HG02973 (cell line): ENCODE data around the gene METRN.

Source experiments
- ATAC-seq: cut with Tn5 transposase; IDR thresholded peaks from one replicate; pipeline ENCODE4 v1.9.1; 2021; ENCODE audit warnings: moderate library complexity; ENCODE audit not compliant: unreplicated experiment

METRN gene

DNA sequence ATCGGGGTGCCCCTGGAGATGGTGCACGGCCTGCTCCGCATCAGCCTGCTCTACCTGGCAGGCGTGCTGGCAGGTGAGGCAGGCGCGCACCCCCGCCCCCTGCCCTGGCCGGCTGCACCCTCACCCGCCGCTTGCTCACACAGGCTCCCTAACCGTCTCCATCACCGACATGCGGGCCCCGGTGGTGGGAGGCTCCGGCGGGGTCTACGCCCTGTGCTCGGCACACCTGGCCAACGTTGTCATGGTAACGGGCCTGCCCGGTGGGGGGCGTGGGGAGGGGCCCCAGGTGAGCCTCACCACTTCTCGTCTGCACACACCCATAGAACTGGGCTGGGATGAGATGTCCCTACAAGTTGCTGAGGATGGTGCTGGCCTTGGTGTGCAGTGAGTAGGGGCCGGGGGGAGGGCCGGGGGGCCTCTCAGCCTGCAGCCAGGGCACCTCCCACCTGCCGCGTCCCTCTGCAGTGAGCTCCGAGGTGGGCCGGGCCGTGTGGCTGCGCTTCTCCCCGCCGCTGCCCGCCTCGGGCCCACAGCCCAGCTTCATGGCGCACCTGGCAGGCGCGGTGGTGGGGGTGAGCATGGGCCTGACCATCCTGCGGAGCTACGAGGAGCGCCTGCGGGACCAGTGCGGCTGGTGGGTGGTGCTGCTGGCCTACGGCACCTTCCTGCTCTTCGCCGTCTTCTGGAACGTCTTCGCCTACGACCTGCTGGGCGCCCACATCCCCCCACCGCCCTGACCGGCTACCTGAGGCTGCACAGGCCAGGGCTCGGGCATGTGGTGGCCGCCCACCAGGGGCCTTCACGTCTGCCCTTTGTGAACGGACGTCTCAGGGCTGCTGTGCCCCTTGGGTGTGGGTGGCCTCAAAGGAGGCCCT is 37.4 kb upstream of the METRN start:
- no peak for ATAC-seq

DNA sequence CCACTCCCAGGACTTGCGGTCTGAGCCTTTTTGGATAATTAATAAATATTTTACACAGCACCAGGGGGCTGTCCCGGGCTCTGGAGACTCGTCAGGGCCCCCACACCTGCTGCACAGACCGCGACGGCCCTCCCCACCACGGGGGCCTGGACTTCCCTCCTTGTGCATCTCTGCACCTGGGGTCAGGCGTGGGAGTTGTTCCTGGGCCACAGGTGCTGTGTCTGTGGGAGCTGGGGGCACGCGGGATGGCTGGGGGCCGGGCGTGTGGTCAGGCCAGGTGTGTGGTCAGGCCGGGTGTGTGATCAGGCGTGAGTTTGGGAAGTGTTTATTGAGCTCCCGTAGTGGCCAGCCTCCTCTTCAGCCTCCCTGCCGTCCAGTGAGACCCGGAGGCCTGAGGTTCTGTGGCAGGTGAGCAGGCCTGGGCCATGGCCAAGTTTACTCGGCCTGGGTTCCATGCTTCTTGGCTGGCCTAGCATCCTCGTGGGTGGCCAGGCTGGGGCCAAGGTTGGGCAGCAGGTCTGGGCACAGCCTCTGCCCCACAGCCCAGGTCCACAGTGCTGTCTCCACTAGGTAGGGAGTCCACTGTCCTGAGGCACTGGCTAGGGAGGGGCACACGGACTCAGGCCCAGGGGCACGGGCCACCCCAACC is 36.6 kb upstream of the METRN start:
- ATAC-seq = no peak

DNA sequence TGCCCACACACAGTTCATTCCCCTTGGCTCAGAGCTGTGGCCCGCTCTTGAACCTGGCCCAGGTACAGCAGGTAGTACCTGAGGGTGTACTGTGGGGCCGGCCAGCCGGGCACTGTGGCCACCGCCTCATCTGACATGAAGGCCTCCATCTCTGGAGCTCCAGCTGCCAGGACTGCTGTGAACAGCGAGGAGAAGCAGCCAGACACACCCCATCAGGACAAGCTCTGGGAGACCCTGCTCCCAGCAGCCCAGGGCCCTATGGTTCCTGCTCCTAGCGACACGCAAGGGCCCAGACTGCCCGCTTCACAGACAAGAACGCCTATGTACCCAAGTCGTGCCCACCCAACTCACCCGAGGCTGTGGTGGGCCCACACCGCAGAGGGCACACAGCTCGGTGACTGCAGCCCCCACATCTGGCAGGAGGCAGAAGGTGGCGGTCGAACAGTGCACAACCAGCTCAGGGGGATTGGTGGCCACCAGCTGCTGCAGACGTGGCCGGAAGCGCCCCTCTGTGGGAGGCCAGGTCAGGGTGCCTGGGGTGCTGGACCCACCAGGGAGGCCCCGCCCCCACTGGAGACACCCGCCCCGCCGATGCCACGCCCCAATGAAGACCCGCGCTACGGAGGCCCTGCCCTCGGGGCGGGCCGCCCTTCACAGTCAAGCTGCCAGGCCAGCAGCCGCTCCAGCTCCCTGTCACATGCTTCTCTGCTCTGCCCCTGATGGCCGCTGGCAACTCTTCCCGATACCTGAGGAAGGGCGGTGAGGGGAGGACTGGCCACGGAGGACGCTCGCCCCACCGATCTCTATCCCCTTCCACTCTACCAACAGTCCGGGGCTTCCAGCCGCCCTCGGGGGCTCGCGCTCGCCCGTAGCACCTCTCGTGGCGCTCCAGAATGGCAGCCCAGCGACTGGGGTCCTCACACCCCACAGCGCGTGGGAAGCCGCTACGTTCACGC is 35.8 kb upstream of the METRN start:
- ATAC-seq = no peak

DNA sequence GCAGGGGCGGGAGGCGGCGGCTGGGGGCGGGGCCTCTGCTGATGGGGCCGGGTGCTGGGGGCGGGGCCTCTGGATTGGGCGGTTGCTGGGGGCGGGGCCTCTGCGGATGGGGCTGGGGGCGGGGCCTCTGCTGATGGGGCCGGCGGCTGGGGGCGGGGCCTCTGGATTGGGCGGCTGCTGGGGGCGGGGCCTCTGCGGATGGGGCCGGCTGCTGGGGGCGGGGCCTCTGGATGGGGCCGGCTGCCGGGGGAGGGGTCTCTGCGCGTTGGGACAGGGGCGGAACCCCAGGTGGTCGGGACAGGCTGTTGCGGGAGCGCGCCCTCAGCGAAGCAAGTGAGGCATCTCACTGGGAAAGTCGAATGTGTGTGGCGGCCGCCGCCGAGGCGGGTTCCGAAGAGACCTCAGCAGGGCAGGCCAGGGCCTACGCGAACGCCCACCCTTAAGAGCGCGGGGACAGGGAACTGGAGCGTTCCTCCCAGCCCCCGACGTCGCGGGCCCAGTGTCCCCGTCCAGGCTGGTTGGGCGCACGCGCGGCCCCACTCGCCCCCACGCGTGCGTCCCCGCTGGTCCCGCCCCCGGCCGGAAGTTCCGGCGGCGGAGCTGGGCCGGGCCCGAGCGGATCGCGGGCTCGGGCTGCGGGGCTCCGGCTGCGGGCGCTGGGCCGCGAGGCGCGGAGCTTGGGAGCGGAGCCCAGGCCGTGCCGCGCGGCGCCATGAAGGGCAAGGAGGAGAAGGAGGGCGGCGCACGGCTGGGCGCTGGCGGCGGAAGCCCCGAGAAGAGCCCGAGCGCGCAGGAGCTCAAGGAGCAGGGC is 34.9 kb upstream of the METRN start, which contains the start of gene STUB1:
STUB1 (plus strand) TSS at position 597 of the 811 bp plus-strand sequence; CDS start at position 713, 116 bp downstream.
- no peak for ATAC-seq

DNA sequence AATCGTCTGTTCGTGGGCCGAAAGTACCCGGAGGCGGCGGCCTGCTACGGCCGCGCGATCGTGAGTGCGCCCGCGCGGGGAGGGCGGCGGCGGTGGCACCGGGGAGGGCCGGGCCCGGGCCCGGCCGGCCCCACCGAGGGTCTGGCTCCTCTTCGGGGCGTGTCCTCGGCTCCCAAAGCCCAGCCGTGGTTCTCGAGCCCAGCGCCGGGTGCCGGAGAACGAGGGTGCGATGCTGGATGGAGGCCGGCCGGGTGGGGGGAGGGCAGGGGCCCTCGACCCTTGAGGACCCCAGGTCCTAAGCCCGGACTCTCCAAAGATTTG is 34.3 kb upstream of the METRN start:
- no peak for ATAC-seq

DNA sequence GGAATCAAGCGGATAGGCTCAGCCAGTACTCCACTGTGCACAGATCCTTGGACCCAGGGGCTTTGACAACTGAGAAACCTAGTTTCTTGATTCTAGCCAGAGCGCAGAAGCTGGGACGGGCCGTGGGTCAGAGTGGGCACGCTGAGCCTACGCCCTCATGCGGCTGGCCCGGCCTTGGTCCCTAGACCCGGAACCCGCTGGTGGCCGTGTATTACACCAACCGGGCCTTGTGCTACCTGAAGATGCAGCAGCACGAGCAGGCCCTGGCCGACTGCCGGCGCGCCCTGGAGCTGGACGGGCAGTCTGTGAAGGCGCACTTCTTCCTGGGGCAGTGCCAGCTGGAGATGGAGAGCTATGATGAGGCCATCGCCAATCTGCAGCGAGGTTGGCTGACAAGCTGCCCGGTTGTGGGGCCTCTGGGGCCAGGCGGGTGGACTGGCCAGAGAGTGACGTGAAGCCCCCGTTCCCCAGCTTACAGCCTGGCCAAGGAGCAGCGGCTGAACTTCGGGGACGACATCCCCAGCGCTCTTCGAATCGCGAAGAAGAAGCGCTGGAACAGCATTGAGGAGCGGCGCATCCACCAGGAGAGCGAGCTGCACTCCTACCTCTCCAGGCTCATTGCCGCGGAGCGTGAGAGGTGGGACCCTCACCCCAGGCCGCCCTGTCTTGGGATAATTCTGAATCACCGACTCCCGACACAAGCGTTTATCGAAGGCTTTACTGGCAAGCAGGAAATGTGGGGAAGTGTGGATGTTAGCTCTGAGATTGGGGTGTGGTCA is 33.8 kb upstream of the METRN start:
- ATAC-seq = no peak

DNA sequence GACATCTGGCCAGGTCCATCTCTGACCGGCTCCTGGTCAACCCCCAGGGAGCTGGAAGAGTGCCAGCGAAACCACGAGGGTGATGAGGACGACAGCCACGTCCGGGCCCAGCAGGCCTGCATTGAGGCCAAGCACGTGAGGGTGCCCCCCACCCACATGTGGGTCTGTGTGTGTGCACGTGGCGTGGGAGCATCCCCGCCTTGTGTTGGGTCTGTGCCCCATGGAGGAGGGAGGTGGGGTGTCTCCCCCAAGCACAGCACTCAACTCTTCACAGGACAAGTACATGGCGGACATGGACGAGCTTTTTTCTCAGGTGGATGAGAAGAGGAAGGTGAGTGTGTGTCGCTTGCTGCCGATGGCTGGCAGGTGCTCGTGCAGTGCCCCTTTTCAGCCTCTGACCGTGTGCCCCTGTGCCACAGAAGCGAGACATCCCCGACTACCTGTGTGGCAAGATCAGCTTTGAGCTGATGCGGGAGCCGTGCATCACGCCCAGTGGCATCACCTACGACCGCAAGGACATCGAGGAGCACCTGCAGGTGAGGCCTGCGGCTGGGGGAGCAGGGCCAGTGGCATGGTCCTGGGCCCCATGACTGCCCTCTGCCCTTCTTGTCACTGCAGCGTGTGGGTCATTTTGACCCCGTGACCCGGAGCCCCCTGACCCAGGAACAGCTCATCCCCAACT is 33.0 kb upstream of the METRN start:
- ATAC-seq = no peak

DNA sequence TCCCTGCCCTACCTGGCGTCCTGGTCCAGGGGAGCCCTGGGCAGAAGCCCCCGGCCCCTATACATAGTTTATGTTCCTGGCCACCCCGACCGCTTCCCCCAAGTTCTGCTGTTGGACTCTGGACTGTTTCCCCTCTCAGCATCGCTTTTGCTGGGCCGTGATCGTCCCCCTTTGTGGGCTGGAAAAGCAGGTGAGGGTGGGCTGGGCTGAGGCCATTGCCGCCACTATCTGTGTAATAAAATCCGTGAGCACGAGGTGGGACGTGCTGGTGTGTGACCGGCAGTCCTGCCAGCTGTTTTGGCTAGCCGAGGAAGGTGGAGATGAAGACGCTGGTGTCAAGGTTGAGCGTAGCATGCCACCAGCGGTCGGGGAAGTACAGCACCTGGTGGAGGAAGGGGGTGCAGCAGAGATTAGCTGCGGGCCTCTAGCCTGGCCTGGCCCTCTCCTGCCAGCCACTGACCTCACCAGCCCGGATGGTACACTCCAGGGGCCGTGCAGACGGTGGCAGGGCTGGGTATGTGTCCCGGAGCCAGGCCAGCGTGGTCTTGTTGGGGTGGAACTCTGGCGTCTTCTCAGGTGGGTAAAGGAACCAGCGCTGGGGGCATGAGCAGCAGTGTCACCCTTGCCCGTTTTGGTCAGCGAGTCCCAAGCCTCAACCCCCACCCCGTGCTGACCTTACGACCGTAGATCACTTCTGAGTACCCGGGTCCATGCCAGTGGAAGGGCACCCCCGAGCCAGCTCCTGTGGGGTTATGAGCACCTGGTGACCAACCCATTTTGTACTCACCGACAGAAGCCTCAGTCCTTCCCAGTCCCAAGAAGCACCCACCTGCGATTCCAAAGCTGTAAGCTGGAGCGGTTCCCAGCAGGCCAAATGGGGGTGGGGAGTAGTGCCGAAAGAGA is 32.2 kb upstream of the METRN start:
- no peak for ATAC-seq

DNA sequence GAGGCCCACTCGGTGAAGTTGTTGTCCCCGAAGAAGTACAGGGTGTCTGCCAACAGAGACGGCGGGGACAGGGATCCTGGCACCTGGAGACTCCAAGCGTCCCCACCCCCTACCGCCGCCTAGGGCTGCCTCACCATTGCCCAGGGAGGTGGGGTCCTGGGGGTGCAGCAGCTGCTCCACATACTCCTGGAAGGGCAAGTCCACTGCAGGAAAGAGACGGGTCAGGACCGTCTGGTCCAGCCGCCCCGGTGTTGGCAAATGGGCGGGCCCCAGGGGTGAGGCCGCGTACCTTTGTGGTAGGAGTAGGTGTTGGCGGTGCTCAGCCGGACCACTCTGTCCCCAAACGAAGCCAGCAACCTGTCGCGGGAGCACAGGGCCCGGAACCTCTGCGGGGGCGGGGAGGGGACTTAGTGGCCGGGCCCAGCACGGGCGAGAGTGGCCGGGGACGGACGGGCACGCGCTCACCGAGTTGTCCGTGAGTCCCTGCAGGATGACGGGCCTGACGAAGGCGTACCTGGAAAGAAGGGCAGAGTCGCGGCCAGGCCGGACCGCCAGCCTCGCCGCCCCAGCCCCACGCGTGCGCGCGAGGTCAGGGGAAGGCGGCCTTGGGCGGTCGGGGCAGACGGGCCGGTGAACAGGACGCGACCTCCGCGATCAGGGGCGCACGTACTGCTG is 31.4 kb upstream of the METRN start:
- no peak for ATAC-seq

DNA sequence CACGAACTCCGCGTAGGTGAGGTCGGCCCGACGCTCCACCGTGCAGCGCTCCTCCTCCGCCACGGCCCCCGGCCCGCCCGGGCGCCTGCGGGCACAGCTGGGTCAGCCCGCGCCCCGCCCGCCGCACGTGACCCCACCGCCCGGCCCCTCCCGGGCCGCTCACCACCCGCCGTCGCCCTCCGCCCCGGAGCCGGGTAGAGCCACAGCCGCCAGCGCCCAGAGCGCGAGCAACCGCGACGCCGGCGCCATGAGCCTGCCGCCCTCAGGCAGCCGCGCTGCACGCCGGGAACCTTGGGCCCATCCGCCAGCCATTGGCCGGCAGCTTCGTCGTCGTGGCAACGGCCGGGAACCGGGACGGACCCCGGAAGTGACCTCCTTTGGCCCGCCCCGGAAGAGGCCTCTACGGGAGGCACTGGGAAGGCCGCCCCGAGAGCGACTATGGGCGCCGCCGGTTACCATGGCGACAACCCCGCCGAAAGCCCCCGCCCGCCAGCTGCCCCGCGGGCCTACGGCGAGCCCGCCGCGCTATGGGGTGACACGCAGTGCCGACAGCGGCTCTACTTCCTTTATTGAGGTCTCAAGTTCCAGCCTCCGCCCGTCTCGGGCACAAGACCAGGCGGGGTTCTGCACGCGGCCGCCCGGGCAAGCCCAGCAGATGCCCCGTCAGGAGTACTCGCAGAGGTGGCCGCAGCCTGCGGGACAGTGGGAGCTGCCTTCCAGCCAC is 30.7 kb upstream of the METRN start, which contains the start of gene JMJD8:
JMJD8 (minus strand) TSS at position 264 of the 724 bp plus-strand sequence; CDS start at position 249, 15 bp downstream.
- peak; percentile 56 for ATAC-seq

DNA sequence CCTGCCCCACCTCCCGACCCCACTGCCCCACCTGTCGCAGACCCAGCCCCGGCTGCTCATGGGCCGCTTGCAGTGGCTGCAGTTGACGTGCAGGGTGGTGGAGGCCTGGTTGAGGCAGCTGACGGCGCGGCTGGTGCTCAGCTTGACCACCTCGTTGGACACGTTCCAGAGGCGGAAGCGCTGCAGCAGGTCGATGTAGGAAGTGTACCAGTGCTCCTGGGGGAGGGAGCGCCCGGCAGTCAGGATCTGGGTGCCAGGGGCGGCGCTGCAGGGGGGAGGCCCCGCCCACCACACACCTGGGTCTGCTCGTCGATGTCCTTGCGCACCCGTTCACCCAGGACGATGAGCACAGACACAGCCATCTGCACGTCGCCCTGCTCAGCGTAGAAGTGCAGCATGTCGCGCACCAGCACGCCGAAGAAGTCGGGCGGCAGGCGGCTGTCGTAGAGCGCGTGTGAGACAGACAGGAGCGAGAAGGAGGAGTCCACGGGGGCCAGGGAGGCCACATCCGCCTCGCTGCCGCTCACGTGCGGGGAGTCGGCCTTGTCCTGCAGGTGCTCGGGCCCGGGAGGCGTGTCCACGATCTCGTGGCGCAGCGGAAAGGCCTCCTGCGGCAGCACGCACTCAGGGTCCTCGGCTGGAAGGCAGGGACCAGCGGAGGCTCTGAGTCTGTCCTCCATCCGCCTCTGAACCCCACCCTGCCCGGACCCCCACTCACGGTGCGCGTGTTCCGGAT is 29.8 kb upstream of the METRN start:
- ATAC-seq = no peak

DNA sequence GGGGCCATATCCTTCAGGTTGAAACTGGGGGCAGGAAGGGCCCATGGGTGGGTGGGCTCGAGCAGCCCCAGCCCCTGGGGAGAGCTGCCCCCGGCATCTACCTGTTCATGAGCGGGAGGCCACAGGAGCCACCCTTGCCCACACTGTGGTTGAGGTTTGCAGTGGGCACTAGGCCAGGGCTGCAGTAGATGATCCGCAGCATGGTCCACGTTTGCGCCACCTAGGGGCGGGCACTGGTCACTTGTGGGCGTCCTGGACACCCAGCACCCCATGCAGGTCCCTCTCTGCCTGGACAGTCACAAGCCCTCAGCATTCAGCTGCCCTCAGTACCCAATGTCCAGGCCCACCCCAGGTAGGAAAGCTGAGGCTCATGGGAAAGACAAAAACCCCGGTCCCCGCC is 29.0 kb upstream of the METRN start:
- no peak for ATAC-seq

DNA sequence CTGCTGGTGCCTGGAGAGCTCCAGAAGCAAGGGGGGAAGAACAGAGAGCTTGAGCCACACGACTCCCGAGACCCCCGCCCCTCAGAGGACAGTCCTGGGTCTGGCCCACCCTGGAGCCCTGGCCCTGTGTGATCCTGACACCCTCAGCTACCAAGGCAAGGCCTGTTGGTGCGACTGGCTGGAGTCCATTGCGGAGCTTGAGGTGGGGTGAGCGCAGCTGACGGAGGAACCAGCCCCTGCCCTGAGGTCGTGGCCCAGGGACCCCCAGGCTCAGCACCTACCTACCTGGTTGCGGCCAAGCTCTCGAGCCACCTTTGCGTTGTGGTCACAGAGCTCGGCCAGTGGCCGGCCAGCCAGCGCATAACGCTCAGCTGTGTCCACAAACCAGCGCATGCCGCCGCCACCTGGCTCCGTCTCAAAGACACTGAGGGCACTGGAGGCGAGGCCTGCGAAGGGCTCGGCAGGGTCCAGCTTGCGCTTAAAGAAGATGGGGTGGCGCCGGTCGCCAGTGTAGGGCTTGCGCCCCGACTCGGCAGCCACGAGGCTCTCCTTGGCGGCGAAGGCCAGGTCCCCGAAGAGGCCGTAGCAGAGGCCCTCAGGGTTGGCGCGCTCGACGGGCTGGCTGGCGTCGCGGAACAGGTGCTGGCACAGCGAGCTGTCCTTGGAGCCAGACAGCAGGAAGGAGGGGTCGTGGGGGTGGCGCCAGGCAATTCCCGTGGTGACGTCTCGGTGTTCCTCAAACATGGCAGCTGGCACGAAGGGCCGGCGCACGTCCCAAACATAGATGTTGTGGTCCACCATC is 28.3 kb upstream of the METRN start:
- no peak for ATAC-seq

DNA sequence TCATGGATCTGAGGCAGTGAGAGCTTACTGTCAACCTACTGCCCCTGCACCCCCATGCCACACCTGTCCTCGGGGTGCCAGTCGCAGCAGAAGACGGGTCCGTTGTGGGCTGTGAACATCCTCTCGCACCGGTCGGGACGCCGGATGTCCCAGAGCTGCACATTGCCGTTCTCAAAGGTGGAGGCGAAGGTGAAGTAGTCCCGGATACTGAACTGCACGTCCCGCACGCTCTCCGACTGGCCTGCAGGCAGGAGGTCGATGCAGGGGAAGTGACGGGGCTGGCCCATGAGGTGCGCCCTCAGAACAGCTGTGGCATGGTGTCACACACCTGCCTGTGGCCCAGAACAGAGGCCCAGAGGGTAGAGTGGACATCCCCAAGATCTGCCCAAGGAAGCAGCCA is 27.4 kb upstream of the METRN start:
- no peak for ATAC-seq

DNA sequence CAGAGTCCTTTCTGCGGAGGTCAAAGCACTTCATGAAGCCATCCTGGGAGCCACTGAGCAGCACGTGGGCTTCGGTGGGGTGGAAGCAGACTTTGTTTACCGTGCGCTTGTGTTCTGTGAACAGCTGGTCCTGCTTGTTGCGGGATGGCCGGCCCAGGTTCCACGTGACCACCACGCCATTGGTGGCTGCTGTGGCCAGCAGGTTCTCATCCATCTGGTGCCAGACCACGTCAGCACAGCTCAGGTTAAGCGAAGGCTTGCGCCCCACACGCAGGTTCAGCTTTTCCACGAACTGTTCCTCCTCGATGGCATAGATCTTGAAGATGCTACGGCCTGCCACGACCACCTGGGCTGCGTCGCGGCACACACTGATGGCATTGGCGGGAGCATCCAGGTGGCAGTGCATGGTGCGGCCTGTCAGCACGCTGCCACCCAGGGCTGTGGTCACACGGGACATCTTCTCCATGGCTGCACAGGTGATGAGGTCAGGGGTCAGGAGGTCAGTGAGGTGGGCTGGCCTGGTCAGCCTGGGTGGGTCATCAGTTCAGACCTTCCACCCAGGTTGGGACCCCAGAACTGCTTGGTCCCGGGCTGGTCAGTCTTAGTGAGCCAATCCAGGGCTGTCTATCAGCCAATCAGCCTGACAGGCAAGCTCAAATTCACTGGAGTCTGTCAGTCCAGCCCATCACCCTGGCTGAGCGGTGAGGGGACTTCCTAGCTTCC is 25.6 kb upstream of the METRN start:
- ATAC-seq = no peak
